Adipose tissue (tissue), 3 donors: ENCODE results near the gene DDX18. TPM values are rescaled to one million over a fixed set of nuclear protein-coding genes. Genes with fewer than 3 reads are reported as not detected.

Source experiments
- H3K27ac ChIP-seq: one replicate; pipeline ENCODE4 v1.5.1; 2013; ENCODE audit warnings: low read depth, low read length
- WGBS, 3 donors: extraction: QIAGEN DNeasy Blood & Tissue Kit; methylation state at CpG; one replicate each; pipeline ENCODE4 v1.1.7; 2013; 5-methylcytosine and 5-hydroxymethylcytosine counted together
- polyA plus RNA-seq, 3 donors: library from polyadenylated mRNA; stranded (reverse); fragments of 200-250 nt; gene quantifications; one replicate each; pipeline ENCODE4 v1.2.3, GENCODE V29; 2013
- donor health status: healthy with polysubstance abuse.
- donor health status: Bipolar disorder and iron deficiency.
- donor health status: healthy.

DDX18 gene
- polyA plus RNA-seq, 3 donors: 13.4 to 31.4 (median 20.0) TPM

GRCh38 chr2:117832332-117832731, 17.8 kb downstream of the DDX18 start:
- WGBS, 3 donors: 81 to 86% (median 86%) methylated on average over 1 of the region's 1 CpG
- H3K27ac ChIP-seq: no peak overlapping the region

GRCh38 chr2:117832905-117833613, 18.6 kb downstream of the DDX18 start:
- WGBS, 3 donors: 84 to 89% (median 86%) methylated on average over 9 of the region's 9 CpGs
- H3K27ac ChIP-seq: no peak overlapping the region

- H3K27ac ChIP-seq: no peak overlapping the region
- WGBS, 3 donors: 72 to 84% (median 82%) methylated on average over 3 of the region's 3 CpGs
Measured at GRCh38 chr2:117833911-117834310, 19.4 kb downstream of the DDX18 start.

GRCh38 chr2:117834992-117835391, 20.5 kb downstream of the DDX18 start:
- H3K27ac ChIP-seq: no peak overlapping the region
- 82 to 91% (median 86%) methylated on average over 3 of the region's 3 CpGs for WGBS, 3 donors

- WGBS, 3 donors: 2 to 7% (median 5%) methylated on average over 52 to 53 of the region's 53 CpGs
- no peak overlapping the region for H3K27ac ChIP-seq
Measured at GRCh38 chr2:117835990-117836760, 21.7 kb downstream of the DDX18 start.

DNA sequence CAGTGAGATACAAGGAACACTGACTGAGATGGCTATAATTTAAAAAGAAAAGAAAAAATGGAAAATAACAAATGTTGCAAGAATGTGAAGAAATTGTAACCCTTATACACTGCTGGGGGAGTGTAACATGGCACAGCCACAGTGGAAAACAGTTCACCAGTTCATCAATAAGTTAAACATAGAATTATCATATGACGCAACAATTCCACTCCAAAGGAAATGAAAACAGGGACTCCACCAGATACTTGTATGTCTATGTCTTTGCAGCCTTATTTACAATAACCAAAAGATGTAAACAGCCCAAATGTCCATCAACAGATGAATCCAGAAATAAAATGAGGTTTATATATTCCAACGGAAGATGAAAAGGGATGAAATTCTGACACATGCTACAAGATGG, 30.8 kb downstream of the DDX18 start:
- no peak overlapping the region for H3K27ac ChIP-seq
- WGBS, 3 donors: 87 to 91% (median 89%) methylated on average over 2 of the region's 2 CpGs

DNA sequence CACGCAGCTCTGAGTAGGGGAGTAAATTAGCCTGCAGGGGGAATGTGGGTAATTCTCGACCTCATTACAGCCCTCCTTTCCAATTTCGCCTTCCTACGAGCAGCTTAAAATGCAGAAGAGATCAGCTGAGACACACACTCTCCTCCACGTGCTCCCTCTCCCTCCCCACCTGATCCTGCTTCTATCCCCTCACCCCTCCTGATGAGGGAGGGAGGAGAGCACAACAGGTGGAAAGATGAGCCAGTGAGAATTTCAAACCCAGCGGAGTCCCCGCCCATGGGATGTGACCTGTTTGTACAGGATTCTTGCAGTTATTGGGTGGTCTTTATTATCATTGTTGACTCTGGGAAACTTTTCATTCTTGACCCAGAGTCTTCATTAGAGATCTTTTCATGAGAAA, 35.5 kb downstream of the DDX18 start:
- 5 to 14% (median 11%) methylated on average over 7 of the region's 7 CpGs for WGBS, 3 donors
- H3K27ac ChIP-seq: no peak overlapping the region

GRCh38 chr2:117850461-117850860, 36.0 kb downstream of the DDX18 start:
- WGBS, 3 donors: 3 to 14% (median 9%) methylated on average over 4 of the region's 4 CpGs
- H3K27ac ChIP-seq: no peak overlapping the region

DNA sequence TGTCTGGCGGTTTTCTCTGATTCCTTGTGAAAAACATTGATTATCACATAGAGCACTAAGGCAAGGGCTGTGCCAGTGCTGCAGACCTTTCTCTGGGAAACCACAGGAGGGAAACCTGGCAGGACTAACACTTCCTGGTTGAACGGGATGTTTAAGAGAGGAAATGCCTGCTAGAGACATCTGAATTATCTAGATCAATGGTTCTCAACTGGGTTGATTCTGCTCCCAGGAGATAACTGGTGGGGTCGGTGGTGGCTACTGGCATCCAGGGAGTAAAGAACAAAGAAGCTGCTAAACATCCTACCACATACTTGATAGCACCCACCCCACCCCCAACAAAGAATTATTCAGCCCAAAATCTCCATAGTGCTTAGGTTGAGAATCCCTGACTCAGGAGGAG, 37.5 kb downstream of the DDX18 start:
- 29 to 39% (median 35%) methylated on average over 3 of the region's 3 CpGs for WGBS, 3 donors
- no peak overlapping the region for H3K27ac ChIP-seq

DNA sequence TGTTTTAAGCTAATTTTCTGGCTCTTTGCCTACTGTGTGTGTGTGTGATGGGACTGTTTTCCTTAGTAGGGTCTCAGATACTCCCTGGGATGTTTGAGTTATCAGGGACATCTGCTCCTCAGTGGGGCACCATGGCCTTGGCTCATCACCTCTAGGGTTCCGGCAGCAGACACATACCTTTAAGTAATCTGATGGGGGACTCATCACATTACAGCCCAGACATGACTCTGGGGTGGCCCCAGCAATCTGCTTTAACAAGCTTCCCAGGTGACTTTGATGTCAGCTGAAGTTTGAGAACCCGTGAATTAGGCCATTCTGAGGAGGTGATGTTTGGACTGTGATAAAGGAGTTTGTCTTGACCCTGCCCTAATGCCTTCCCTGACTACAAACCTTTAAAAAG, 38.8 kb downstream of the DDX18 start:
- H3K27ac ChIP-seq: no peak overlapping the region
- WGBS, 3 donors: 32 to 71% (median 67%) methylated on average over 2 of the region's 2 CpGs

GRCh38 chr2:117853873-117854272, 39.4 kb downstream of the DDX18 start:
- WGBS, 3 donors: 71 to 79% (median 79%) methylated on average over 8 of the region's 8 CpGs
- H3K27ac ChIP-seq: no peak overlapping the region

GRCh38 chr2:117854610-117855009, 40.1 kb downstream of the DDX18 start:
- 43 to 80% (median 79%) methylated on average over 6 of the region's 6 CpGs for WGBS, 3 donors
- H3K27ac ChIP-seq: no peak overlapping the region

DNA sequence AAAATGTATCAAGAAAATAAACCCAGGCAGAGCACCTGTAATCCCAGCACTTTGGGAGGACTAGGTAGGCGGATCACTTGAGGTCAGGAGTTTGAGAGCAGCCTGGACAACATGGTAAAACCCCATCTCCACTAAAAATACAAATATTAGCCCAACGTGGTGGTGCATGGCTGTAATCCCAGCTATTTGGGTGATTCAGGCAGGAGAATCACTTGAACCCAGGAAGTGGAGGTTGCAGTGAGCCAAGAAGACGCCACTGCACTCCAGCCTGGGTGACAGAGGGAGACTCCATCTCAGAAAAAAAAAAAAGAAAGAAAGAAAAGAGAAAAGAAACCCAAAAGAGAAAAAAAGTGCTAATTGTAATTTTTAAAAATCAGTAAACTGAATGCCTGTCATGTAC, 41.4 kb downstream of the DDX18 start:
- WGBS, 3 donors: 61 to 63% (median 62%) methylated on average over 3 of the region's 3 CpGs
- no peak overlapping the region for H3K27ac ChIP-seq

DNA sequence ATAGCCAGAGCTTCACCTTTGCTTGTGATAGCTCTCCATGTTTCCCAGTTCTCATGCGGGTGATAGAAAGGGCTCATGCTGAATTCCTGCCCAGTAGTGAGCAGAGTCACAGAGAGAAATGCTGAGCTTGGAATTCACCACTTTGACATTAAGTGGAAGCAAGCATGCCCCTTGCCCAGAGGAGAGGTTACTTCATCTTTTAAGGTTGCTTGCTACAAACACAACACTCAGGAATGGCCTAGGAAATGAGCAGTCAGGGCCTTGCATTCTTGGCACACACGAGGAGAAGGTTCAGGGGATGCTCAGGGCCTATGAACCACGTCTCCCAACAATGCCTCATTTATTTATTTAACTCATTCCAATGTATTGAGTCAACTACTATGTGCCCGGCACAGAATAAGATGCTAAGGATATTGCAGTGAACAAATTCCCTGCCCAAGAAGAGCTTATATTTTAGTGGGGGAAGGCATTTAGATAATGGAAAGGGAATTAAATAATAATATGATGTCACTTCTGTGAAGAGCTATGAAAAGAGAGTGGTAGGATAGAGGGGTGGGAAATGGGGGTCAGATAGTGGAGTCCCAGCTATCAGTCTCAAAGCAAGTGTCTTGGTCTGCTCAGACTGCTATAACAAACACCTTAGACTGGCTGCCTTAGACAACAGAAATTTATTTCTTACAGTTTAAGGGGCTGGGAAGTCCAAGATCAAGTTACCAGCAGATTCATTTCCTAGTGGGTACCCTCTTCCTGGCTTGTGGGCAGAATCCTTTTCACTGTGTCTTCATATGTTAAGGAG, 42.1 kb downstream of the DDX18 start:
- 36 to 51% (median 45%) methylated on average over 4 of the region's 4 CpGs for WGBS, 3 donors

GRCh38 chr2:117858336-117858735, 43.8 kb downstream of the DDX18 start:
- 68 to 80% (median 70%) methylated on average over 17 of the region's 17 CpGs for WGBS, 3 donors
- H3K27ac ChIP-seq: no peak overlapping the region

More for the DNA sequence above, 42.1 kb downstream of the DDX18 start:
- no peak overlapping the region for H3K27ac ChIP-seq

DNA sequence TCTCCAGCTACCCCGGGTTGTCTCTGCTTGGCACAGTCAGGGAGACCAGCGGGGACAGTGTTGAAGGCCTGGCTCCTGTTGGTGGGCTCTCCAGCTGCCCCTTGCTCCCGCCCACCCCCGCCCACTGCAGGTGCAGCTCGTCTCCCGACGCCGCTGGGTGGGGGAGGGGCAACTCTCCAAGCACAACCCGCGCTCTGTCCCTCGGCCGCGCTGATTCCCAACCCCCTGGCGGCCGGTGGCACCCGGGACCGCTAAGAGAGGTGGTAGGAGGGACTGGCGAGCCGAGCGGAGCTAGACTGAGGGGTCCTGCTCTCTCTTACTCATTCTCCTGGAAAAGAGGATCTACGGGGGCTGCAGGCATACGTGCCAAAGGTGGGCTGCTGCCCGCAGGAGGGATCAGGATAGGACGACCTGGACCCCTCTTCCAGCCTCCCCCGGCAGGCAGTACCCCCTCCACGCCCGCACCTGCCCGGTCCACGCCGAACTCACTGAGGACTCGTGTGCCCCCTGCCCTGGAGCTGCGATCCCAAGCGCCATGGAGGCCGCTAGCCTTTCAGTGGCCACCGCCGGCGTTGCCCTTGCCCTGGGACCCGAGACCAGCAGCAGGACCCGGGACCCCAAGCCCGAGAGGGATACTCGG, 44.5 kb downstream of the DDX18 start:
- 50 to 58% (median 55%) methylated on average over 33 to 41 of the region's 41 CpGs for WGBS, 3 donors
- no peak overlapping the region for H3K27ac ChIP-seq

- no peak overlapping the region for H3K27ac ChIP-seq
- WGBS, 3 donors: 69 to 70% (median 70%) methylated on average over 42 to 44 of the region's 44 CpGs
Measured at GRCh38 chr2:117859532-117859911, 45.0 kb downstream of the DDX18 start.

GRCh38 chr2:117859924-117860647, 45.6 kb downstream of the DDX18 start:
- 41 to 45% (median 44%) methylated on average over 50 to 69 of the region's 69 CpGs for WGBS, 3 donors
- no peak overlapping the region for H3K27ac ChIP-seq
